ENCODE data around the gene CCL20. TPM values are rescaled to one million over a fixed set of nuclear protein-coding genes. Genes with fewer than 3 reads are reported as not detected.

Gene CCL20
- polyA plus RNA-seq, 1 experiment = not detected

DNA sequence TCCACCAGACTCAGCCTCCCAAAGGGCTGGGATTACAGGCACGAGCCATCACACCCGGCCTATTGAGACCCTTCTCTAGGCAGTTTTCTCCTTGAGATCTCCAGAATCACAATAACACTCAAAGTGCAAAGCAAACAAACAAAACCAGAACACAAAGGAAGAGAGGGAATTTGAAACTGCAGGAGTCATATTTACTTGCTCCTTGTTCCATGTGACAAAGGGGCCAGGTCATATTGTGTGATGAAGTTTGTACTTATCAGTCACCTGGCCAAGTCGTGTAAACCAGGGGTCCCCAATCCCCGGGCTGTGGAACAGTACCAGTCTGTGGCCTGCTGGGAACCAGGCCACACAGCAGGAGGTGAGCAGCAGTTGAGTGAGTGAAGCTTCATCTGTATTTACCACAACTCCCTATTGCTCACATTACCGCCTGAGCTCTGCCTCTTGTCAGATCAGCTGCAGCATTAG is 41.4 kb upstream of the CCL20 start:
- ChIA-PET POLR2A (no interaction called here), CTCF (no interaction called here)
- H3K27me3 ChIP-seq (ENCODE audit: control insufficient read depth, insufficient read depth, low read length) = peaks cover 2% of the 10 kb centered on the region
- TF ChIP-seq, protein P1, sequence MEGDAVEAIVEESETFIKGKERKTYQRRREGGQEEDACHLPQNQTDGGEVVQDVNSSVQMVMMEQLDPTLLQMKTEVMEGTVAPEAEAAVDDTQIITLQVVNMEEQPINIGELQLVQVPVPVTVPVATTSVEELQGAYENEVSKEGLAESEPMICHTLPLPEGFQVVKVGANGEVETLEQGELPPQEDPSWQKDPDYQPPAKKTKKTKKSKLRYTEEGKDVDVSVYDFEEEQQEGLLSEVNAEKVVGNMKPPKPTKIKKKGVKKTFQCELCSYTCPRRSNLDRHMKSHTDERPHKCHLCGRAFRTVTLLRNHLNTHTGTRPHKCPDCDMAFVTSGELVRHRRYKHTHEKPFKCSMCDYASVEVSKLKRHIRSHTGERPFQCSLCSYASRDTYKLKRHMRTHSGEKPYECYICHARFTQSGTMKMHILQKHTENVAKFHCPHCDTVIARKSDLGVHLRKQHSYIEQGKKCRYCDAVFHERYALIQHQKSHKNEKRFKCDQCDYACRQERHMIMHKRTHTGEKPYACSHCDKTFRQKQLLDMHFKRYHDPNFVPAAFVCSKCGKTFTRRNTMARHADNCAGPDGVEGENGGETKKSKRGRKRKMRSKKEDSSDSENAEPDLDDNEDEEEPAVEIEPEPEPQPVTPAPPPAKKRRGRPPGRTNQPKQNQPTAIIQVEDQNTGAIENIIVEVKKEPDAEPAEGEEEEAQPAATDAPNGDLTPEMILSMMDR (IDR thresholded peaks at IDR 0.05; ENCODE audit: low read depth, low read length) = no peak
- no peak overlapping the region for H3K27ac ChIP-seq (ENCODE audit: low read depth, low read length)
- no peak overlapping the region for H3K4me3 ChIP-seq (ENCODE audit: low read depth, low read length)
- no peaks in the 10 kb centered on the region; the same call in 1 of the 2 replicates for H3K9me3 ChIP-seq (ENCODE audit: control insufficient read depth, insufficient read depth, low read length)
- DNase-seq (ENCODE audit: low read depth, low spot score) = no peak

DNA sequence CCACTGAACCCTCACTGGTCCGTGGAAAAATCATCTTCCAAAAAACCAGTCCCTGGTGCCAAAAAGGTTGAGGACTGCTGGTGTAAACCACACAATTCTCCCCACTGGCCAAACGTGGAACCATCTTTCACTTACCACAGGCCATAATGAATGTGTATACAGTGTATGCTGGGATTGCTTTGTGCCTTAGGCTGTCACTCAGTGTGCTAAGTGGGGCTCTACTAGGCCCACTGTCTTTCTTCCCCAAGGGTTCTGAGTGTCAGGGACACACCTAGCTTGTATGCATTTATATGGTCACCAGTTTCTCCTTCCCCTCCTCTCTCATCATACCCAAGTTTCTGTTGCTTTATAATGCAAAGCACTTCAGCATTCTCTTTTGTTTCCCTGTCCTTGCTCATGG is 40.7 kb upstream of the CCL20 start:
- CTCF ChIA-PET = interaction anchor here (1.0 kb wide), 1 partner anchor 534 kb away, joined by 4 read pairs; no protein-coding TSS in a partner anchor
- H3K27ac ChIP-seq (ENCODE audit: low read depth, low read length) = no peak overlapping the region
- H3K27me3 ChIP-seq (ENCODE audit: control insufficient read depth, insufficient read depth, low read length) = peaks cover 2% of the 10 kb centered on the region
- TF ChIP-seq, protein P1 (IDR thresholded peaks at IDR 0.05; ENCODE audit: low read depth, low read length) = no peak
- POLR2A ChIA-PET = no interaction called here
- DNase-seq (ENCODE audit: low read depth, low spot score) = no peak
- no peaks in the 10 kb centered on the region; the same call in 1 of the 2 replicates for H3K9me3 ChIP-seq (ENCODE audit: control insufficient read depth, insufficient read depth, low read length)
- no peak overlapping the region for H3K4me3 ChIP-seq (ENCODE audit: low read depth, low read length)

DNA sequence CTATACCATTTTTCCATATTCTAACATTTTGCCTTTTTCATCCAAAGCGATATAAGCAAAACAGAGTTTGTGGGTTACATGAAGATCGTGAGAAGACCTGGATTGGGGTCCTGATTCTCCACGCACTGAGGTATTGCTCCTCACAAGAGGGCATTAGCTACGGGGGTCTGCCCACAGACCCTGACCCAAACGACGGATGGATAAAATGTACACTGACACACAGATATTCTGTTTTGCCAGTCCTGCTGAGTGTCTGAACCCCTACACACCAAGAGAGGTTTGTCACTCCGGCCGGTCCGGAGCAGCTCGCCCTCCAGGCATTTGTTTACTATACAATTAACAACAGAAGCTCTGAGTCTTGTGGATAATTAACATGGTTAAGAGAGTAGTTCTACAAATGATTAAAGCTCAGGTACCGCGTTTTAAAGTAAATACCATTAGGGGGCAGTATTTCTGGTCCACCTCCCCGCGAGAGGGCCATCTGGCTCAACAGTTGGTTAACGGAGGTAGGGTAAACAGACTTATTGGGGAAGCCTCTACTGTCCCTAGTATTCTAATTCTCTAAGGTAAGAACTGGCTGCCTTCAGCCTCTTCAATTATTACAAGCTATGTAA is 39.5 kb upstream of the CCL20 start:
- H3K4me3 ChIP-seq (ENCODE audit: low read depth, low read length) = no peak overlapping the region
- ChIA-PET CTCF (interaction anchor here (0.6 to 1.5 kb wide), 5 partner anchors 9 to 392 kb away, joined by 3 to 8 read pairs (median 3); no protein-coding TSS in a partner anchor), POLR2A (no interaction called here)
- no peaks in the 10 kb centered on the region for H3K9me3 ChIP-seq (ENCODE audit: control insufficient read depth, insufficient read depth, low read length)
- no peak for DNase-seq (ENCODE audit: low read depth, low spot score)
- no peak overlapping the region for H3K27ac ChIP-seq (ENCODE audit: low read depth, low read length)
- TF ChIP-seq, protein P1 (IDR thresholded peaks at IDR 0.05; ENCODE audit: low read depth, low read length) = 0 out of 2 replicates have a peak, but pooled peaks have one; percentile 7
- H3K27me3 ChIP-seq (ENCODE audit: control insufficient read depth, insufficient read depth, low read length) = peaks cover 2% of the 10 kb centered on the region

DNA sequence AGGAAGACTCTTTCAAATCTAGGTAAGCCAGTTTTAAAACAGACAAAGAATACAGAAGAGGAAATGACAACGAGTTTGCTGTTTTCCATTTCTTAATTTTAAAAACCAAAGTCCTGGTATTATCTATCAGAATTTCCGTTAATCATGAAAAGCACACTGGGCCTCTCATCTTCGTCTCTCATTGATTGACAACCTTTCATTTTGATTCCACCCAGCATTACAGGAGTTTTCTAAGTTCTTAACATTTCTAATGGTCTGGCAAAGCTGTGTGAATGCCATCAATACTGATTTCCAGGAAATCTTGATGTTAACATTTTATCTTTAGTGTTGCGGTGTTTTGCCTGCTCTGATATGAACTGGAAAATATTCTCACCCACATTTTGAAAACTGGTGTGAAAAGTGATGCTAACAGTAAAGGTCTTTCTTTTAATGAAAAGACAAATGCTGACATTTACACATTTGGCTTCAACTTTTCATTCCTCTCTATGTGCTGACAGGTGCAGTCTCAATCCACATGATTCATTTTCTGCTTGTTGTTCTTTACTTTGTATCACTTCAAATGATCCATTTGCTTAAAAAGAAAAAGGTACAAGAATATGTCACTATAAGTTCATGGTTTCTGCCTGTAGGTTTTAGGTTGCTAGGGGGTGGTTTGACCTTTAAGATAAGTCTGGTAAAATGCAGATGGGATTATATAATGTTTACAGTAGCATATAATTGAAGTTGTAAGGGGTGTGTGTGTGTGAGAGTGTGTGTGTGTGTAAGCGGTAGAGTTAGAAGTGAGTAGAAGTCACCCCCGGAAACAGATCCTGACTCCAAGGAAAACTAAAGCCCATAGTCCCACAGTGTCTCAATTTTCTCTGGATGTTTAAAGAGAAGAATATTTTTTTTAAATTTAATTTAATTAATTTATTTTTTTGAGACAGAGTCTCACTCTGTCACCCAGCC is 38.5 kb upstream of the CCL20 start:
- CTCF ChIA-PET = no interaction called here
- no peak overlapping the region for H3K4me3 ChIP-seq (ENCODE audit: low read depth, low read length)
- POLR2A ChIA-PET = no interaction called here
- no peaks in the 10 kb centered on the region for H3K9me3 ChIP-seq (ENCODE audit: control insufficient read depth, insufficient read depth, low read length)
- no peak overlapping the region for H3K27ac ChIP-seq (ENCODE audit: low read depth, low read length)
- H3K27me3 ChIP-seq (ENCODE audit: control insufficient read depth, insufficient read depth, low read length) = peaks cover 2% of the 10 kb centered on the region
- no peak for DNase-seq (ENCODE audit: low read depth, low spot score)
- TF ChIP-seq, protein P1 (IDR thresholded peaks at IDR 0.05; ENCODE audit: low read depth, low read length) = no peak

Data from AG04450 (cell line).